ENCODE measurements around the gene RXFP3.
"Not testable (repeated sequence)": the region's sequence is repeated elsewhere in the genome, so short reads cannot be mapped to it uniquely, and the experiment has no call there.

The RXFP3 gene

DNA sequence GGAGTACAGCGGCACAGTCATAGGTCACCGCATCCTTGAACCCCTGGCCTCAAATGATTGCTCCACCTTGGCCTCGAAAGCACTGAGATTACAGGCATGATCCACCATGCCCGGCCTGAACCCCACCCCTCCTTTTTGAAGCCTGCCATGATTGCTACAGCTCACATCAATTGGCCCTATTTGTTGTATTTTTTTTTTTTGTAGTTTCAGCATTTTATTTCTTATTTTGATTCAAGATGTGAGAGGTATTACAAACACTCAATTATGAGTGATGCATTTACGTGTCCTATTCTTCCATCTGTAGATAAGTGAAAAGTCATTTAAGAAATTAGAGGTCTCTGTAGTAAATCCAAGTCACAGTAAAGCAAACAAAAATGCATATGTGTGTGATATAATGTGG is 16.0 kb downstream of the RXFP3 start:
- H3K4me1 ChIP-seq (ENCODE audit: control insufficient read depth, insufficient read depth, low read length, poor library complexity, severe bottlenecking); H3K27ac ChIP-seq (ENCODE audit: insufficient read depth, low read length, poor library complexity, severe bottlenecking); H3K27me3 ChIP-seq (replicated peaks; ENCODE audit: control insufficient read depth, insufficient read depth, low read length, poor library complexity, severe bottlenecking); H3K36me3 ChIP-seq (ENCODE audit: control insufficient read depth, insufficient read depth, low read length); DNase-seq; H3K9me3 ChIP-seq (ENCODE audit: control insufficient read depth, low read length); H3K4me3 ChIP-seq (ENCODE audit: insufficient read depth, low read depth, low read length, poor library complexity, severe bottlenecking): not testable (repeated sequence)

DNA sequence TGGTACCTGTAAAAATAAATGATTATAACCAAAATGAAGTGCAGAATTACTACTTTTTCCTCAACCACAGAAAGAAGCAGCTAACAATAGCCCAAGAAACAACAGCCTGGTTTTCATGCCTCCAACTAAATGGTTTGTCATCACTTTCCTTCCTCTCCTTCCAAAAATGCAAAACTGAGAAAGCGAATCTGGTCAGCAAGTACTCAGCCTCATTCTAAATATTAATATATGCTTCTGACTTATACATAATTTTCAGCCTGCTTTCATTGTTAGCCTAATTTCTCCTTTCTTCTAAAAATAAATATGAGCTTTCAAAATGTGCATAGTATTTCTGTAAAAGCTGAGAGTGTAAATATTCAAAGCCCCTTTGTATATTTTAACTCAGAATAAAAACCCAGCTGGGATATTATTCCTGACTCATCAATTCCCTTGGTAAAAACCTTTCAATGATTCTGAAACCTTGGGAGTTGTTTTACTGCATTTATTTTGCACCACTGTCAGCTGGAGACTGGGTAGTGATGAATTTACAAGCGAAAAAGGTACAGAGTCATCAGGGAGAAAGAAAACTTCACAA is 21.5 kb downstream of the RXFP3 start:
- H3K27ac ChIP-seq (ENCODE audit: insufficient read depth, low read length, poor library complexity, severe bottlenecking): no peak overlapping the region
- no peak for DNase-seq
- H3K4me1 ChIP-seq (ENCODE audit: control insufficient read depth, insufficient read depth, low read length, poor library complexity, severe bottlenecking): no peaks in the 10 kb centered on the region
- H3K36me3 ChIP-seq (ENCODE audit: control insufficient read depth, insufficient read depth, low read length): no peaks in the 10 kb centered on the region
- H3K9me3 ChIP-seq (ENCODE audit: control insufficient read depth, low read length): no peaks in the 10 kb centered on the region
- no peaks in the 10 kb centered on the region for H3K27me3 ChIP-seq (replicated peaks; ENCODE audit: control insufficient read depth, insufficient read depth, low read length, poor library complexity, severe bottlenecking)
- no peak overlapping the region for H3K4me3 ChIP-seq (ENCODE audit: insufficient read depth, low read depth, low read length, poor library complexity, severe bottlenecking)

DNA sequence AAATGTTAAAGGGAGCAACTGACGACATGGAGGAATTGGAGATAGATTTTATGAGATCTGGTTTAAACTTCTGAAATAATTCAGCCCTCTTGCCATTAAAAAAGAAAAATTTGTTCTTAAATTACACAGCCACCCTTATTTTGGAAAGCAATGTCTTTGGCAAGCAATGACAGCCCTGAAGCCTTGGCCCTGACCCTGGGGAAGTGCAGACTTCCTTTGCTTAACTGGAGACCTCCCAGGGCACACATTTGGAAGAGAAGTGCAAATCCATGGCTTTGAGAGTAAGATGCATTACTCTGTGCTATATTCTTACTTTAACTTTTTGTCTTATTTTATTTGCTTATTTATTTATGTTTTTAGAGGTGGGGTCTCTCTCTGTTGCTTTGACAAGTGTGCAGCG is 22.0 kb downstream of the RXFP3 start:
- H3K27ac ChIP-seq (ENCODE audit: insufficient read depth, low read length, poor library complexity, severe bottlenecking): no peak overlapping the region
- no peaks in the 10 kb centered on the region for H3K4me1 ChIP-seq (ENCODE audit: control insufficient read depth, insufficient read depth, low read length, poor library complexity, severe bottlenecking)
- no peak overlapping the region for H3K4me3 ChIP-seq (ENCODE audit: insufficient read depth, low read depth, low read length, poor library complexity, severe bottlenecking)
- H3K9me3 ChIP-seq (ENCODE audit: control insufficient read depth, low read length): no peaks in the 10 kb centered on the region
- no peaks in the 10 kb centered on the region for H3K27me3 ChIP-seq (replicated peaks; ENCODE audit: control insufficient read depth, insufficient read depth, low read length, poor library complexity, severe bottlenecking)
- no peak for DNase-seq
- no peaks in the 10 kb centered on the region for H3K36me3 ChIP-seq (ENCODE audit: control insufficient read depth, insufficient read depth, low read length)

- Histone ChIP-seq H3K9me3 (ENCODE audit: control insufficient read depth, low read length) (no peaks in the 10 kb centered on the region), H3K36me3 (ENCODE audit: control insufficient read depth, insufficient read depth, low read length) (no peaks in the 10 kb centered on the region), H3K4me1 (ENCODE audit: control insufficient read depth, insufficient read depth, low read length, poor library complexity, severe bottlenecking) (no peaks in the 10 kb centered on the region), H3K27me3 (replicated peaks; ENCODE audit: control insufficient read depth, insufficient read depth, low read length, poor library complexity, severe bottlenecking) (no peaks in the 10 kb centered on the region), H3K4me3 (ENCODE audit: insufficient read depth, low read depth, low read length, poor library complexity, severe bottlenecking) (no peak overlapping the region), H3K27ac (ENCODE audit: insufficient read depth, low read length, poor library complexity, severe bottlenecking) (no peak overlapping the region)
- no peak for DNase-seq
Measured at GRCh38 chr5:33964132-33964700, 28.0 kb downstream of the RXFP3 start.

DNA sequence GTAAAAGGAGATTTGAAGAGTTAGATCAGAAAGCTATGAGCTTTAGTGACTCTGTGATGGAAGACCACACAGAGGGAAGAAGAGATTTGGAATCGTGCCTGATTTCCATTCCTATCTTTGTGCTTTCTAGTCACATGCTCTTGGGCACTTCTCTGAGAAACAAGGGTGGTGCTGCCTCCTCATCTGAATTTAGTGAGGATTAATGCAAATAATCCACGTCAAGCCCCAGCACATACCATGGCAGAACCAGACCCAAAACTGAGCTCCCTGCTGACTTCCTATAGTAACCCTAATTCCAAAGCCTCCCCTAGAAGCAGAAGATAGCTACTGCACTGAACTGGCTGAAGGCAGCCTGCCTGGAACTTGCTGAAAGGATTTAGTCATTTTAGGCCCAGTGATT is 30.6 kb downstream of the RXFP3 start:
- H3K27me3 ChIP-seq (replicated peaks; ENCODE audit: control insufficient read depth, insufficient read depth, low read length, poor library complexity, severe bottlenecking): no peaks in the 10 kb centered on the region
- H3K4me3 ChIP-seq (ENCODE audit: insufficient read depth, low read depth, low read length, poor library complexity, severe bottlenecking): no peak overlapping the region
- H3K9me3 ChIP-seq (ENCODE audit: control insufficient read depth, low read length): no peaks in the 10 kb centered on the region
- no peaks in the 10 kb centered on the region for H3K4me1 ChIP-seq (ENCODE audit: control insufficient read depth, insufficient read depth, low read length, poor library complexity, severe bottlenecking)
- no peaks in the 10 kb centered on the region for H3K36me3 ChIP-seq (ENCODE audit: control insufficient read depth, insufficient read depth, low read length)
- H3K27ac ChIP-seq (ENCODE audit: insufficient read depth, low read length, poor library complexity, severe bottlenecking): no peak overlapping the region
- no peak for DNase-seq

DNA sequence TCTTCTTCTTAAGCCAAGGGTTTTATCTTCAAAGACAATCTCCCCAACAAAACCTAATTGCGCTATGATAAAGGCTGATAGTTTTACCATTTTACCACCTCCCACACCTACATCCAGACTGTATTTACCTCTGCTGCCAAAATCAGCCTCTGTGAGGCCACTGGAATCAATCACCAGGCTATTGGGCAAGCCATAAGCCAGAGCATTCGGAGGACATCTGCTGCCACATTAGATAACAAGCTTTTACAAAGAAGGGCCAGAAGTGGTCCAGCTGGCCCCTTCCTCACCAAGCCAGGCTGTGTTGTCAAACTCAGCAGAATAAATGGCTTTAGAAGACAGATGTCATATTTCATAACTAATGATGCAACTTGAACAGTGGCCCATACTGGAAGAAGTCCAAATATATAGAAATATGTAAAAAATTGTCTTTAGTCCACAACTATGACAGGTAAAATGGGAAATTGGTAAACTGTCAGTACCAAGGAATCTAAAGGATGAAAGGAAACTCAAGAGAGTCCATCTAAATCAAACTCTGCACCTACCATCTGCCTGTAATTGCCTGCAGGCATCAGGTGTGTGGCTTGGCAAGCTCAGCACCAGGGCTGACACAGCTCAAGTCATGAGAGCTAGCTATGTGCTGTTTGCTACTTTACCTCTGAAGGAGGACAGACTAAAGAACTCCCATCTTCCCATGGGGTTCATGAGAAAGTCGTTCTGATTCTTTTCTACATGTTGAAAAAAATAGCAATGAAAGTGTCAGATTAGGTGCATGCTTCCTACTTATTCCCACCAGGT is 32.2 kb downstream of the RXFP3 start:
- Histone ChIP-seq H3K27ac (ENCODE audit: insufficient read depth, low read length, poor library complexity, severe bottlenecking) (no peak overlapping the region), H3K36me3 (ENCODE audit: control insufficient read depth, insufficient read depth, low read length) (no peaks in the 10 kb centered on the region), H3K27me3 (replicated peaks; ENCODE audit: control insufficient read depth, insufficient read depth, low read length, poor library complexity, severe bottlenecking) (no peaks in the 10 kb centered on the region), H3K4me3 (ENCODE audit: insufficient read depth, low read depth, low read length, poor library complexity, severe bottlenecking) (no peak overlapping the region), H3K4me1 (ENCODE audit: control insufficient read depth, insufficient read depth, low read length, poor library complexity, severe bottlenecking) (no peaks in the 10 kb centered on the region), H3K9me3 (ENCODE audit: control insufficient read depth, low read length) (no peaks in the 10 kb centered on the region)
- DNase-seq: no peak

GRCh38 chr5:33969572-33970452 is 33.6 kb downstream of the RXFP3 start:
- no peak for DNase-seq

DNA sequence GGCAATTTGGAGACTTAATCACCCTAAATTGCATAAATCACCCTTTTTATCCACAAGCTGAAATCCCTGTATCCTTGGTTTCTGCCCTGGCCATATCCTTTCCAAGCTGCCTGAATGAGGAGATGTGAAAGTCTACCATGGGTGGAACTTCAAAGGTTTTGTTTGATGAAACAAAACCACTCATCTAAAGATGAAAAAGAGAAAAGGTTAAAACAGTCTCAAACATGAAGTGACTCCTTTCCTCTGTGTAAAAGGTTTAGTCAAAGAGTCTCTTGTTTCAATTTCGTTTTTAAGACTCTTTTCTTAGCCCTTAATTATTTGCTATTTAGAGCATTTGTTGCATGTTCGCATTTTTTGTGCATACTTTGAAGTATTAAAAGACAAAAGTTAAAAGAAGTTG is 37.1 kb downstream of the RXFP3 start:
- Histone ChIP-seq H3K27me3 (replicated peaks; ENCODE audit: control insufficient read depth, insufficient read depth, low read length, poor library complexity, severe bottlenecking) (no peaks in the 10 kb centered on the region), H3K36me3 (ENCODE audit: control insufficient read depth, insufficient read depth, low read length) (no peaks in the 10 kb centered on the region), H3K4me1 (ENCODE audit: control insufficient read depth, insufficient read depth, low read length, poor library complexity, severe bottlenecking) (no peaks in the 10 kb centered on the region), H3K27ac (ENCODE audit: insufficient read depth, low read length, poor library complexity, severe bottlenecking) (no peak overlapping the region), H3K9me3 (ENCODE audit: control insufficient read depth, low read length) (no peaks in the 10 kb centered on the region), H3K4me3 (ENCODE audit: insufficient read depth, low read depth, low read length, poor library complexity, severe bottlenecking) (no peak overlapping the region)
- no peak for DNase-seq

More at GRCh38 chr5:33969572-33970452, 33.6 kb downstream of the RXFP3 start:
- Histone ChIP-seq H3K9me3 (ENCODE audit: control insufficient read depth, low read length) (no peaks in the 10 kb centered on the region), H3K4me1 (ENCODE audit: control insufficient read depth, insufficient read depth, low read length, poor library complexity, severe bottlenecking) (no peaks in the 10 kb centered on the region), H3K36me3 (ENCODE audit: control insufficient read depth, insufficient read depth, low read length) (no peaks in the 10 kb centered on the region), H3K27ac (ENCODE audit: insufficient read depth, low read length, poor library complexity, severe bottlenecking) (no peak overlapping the region), H3K4me3 (ENCODE audit: insufficient read depth, low read depth, low read length, poor library complexity, severe bottlenecking) (no peak overlapping the region), H3K27me3 (replicated peaks; ENCODE audit: control insufficient read depth, insufficient read depth, low read length, poor library complexity, severe bottlenecking) (no peaks in the 10 kb centered on the region)

- Histone ChIP-seq H3K4me3 (ENCODE audit: insufficient read depth, low read depth, low read length, poor library complexity, severe bottlenecking) (no peak overlapping the region), H3K9me3 (ENCODE audit: control insufficient read depth, low read length) (no peaks in the 10 kb centered on the region), H3K36me3 (ENCODE audit: control insufficient read depth, insufficient read depth, low read length) (no peaks in the 10 kb centered on the region), H3K27ac (ENCODE audit: insufficient read depth, low read length, poor library complexity, severe bottlenecking) (no peak overlapping the region), H3K4me1 (ENCODE audit: control insufficient read depth, insufficient read depth, low read length, poor library complexity, severe bottlenecking) (no peaks in the 10 kb centered on the region), H3K27me3 (replicated peaks; ENCODE audit: control insufficient read depth, insufficient read depth, low read length, poor library complexity, severe bottlenecking) (no peaks in the 10 kb centered on the region)
- no peak for DNase-seq
Measured at GRCh38 chr5:33975852-33976251, 39.7 kb downstream of the RXFP3 start.
